ENCODE measurements around the gene KLHL35.
"Not testable (repeated sequence)": the region's sequence is repeated elsewhere in the genome, so short reads cannot be mapped to it uniquely, and the experiment has no call there.

- TF ChIP-seq CTCF (conservative IDR thresholded peaks at IDR 0.05; ENCODE audit: low read depth, low read length); EZH2 (IDR thresholded peaks at IDR 0.05; ENCODE audit: low read length, unreplicated experiment); EZH2phosphoT487 (IDR thresholded peaks at IDR 0.05; ENCODE audit: borderline replicate concordance, low read length): not testable (repeated sequence)
These were observed 54.2 kb downstream of the KLHL35 start for GRCh38 chr11:75378776-75379175.
